HG02981 (cell line): ENCODE results near the gene DCLRE1B.

Experiments
- ATAC-seq: cut with Tn5 transposase; IDR thresholded peaks from one replicate; pipeline ENCODE4 v1.9.1; 2021; ENCODE audit warnings: mild to moderate bottlenecking, moderate library complexity; ENCODE audit not compliant: unreplicated experiment

DCLRE1B gene

GRCh38 chr1:113918243-113918642, 13.1 kb downstream of the DCLRE1B start:
- no peak for ATAC-seq

DNA sequence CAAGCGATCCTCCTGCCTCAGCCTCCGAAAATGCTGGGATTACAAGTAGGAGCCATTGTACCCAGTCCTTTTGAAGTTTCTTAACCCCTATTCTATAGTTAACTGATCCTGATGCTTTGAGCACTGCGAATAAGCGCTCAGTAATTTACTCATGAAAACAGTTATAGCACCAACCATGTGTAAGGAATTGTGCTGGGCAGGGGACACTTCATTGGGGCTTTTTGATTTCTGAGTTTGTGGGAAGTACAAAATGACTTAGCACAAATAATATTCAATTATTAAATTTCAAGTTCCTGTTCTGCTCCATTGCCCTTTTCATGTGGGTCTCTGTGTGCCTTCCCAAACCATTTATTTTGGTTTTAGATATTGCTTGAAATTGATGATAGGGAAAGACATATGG, 17.8 kb downstream of the DCLRE1B start:
- no peak for ATAC-seq

DNA sequence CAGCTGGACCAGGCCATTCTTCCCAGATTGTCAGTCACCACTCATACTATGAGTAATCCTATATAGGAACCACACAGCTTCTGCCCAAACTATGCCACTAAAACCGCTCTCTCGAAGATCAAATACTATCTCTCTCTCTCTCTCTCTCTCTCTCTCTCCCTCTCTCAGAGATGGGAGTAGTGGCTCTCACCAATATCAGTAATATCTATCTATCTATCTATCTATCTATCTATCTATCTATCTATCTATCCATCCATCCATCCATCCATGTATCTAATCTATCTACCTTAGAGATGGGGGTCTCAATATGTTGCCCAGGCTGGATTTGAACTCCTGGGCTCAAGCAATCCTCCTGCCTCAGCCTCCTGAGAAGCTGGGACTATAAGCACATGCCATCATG, 19.3 kb downstream of the DCLRE1B start:
- no peak for ATAC-seq

- peak; percentile 21 for ATAC-seq
Measured at GRCh38 chr1:113928187-113928930, 23.2 kb downstream of the DCLRE1B start.

DNA sequence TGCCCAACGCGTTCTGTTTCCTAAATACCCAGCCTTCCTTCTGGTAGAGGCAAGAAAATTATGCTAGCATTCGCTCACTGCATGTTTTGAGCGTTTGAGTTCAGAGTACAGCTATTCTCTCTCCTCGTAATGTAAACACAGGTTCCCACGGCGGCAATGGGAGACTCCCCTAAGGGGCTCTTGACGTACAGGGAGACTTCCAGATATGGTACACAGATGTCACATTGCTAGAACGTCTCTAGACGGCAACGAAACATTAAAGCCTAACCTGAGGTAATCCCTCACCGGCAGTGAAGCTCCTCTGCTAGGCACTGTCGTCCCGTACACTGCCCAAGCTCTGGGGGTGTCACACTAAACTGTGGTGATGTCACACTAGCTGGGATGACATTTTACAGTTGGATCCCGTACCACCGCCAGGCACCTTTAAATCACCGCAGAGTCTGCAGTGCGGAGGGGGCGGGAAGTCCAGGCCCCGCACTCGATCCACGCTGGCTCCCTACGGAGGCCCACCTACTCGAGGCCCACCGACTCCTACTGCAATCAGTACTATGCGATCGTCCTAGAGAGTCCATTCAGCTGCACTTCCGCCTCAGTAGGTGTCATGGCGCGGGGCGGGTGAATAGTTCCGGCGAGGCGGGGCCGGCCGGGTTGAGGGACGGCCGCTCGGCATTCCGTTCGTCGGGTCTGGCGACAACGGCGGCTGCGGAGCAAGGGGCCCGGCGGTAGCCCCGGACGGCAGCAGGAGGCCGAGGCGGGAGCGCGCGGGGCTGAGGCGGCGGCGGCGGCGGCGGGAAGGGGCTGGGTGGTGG, 24.0 kb downstream of the DCLRE1B start, which contains the start of gene HIPK1:
Gene HIPK1, plus strand, starts transcription at position 384 of the 809 bp plus-strand sequence.
- peak; percentile 45 for ATAC-seq

- ATAC-seq: peak; percentile 27
Measured at GRCh38 chr1:113929750-113930498, 24.8 kb downstream of the DCLRE1B start.

DNA sequence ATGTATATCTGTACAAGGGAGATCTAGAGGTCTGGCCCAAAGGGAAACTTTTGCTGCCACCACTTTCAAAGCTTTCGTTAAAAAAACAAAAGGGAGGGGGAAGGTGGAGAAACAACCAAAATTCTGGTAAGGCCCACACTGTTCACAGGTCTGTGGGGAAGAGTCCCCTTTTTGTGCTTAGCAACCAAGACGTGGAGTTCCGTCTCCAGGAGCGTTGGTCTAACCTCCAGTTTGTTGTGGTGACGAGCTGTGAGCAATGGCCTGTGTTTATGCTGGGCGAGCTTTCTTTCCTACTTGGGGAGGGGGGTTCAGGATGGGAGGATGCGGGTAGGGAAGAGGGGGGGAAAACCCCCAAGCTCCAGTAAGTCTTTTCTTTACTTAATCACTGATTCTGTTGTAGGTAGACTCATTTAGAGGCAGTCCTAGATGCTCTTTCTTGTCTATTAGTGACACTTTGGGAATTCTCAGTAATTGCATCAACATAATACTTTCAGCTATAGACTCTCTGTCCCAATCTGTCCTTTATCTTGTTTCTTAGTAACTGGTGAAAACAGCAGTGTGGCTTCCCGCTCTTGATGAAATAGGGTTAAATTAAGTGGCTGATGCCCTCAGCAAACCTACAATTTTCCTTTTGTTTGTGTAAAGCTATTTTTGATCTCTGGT, 25.5 kb downstream of the DCLRE1B start:
- peak; percentile 31 for ATAC-seq

DNA sequence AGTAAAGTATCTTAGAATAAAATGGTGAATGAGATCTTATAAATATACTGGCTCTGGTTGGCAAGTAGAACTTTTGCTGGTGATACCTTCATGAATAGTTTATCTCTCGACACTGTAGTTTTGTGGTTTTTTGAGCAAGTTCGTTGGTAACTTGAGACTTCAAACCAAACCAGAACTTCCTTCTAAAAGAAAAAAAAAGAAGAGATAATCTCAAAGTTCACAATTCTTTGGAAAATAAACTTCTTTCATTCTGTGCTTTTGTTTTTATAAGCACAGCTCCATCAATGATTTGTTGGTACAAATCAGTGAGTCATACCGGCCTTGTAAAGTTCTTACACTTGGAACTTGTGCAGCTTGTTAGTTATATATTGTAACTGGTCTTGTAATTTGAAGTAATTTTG, 26.3 kb downstream of the DCLRE1B start:
- no peak for ATAC-seq

DNA sequence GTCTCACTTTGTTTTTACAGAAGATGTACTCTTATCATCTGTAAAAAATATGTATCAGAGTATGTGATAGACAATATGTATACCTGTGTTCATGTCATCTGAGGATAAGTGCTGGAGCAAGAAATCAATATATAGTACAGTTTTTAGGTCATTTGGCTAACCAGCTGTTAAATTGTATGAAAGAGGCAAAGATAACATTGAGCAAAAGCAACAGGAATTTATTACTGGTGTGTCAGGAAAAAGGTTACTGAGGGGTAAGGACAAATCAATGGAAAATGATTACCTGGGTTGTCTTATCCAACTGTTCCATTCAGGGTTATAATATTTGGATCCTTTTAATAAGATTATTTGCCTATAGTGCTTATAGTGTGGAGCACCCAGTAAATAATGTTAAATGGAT, 28.9 kb downstream of the DCLRE1B start:
- no peak for ATAC-seq

DNA sequence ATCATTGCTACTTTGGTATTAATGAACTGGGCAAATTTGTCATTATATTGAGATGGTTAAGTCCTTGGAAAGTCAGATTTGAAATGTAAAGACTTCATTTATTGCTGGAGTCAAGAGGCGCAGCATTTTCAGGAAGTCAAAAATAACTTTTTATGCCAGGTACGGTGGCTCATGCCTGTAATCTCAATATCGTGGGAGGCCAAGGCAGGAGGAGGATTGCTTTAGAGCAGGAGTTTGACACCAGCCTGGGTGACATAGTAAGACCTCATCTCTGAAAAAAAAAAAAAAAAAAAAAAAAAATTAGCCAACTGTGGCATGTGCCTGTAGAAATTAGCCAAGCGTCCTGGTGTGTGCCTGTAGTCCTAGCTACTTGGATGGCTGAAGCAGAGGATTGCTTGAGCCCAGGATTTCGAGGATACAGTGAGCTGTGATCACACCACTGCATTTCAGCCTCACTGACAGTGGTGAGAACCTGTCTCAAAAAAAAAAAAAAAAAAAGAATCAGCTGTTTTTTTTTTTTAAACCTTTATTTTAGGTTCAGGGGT, 29.5 kb downstream of the DCLRE1B start:
- ATAC-seq: no peak

DNA sequence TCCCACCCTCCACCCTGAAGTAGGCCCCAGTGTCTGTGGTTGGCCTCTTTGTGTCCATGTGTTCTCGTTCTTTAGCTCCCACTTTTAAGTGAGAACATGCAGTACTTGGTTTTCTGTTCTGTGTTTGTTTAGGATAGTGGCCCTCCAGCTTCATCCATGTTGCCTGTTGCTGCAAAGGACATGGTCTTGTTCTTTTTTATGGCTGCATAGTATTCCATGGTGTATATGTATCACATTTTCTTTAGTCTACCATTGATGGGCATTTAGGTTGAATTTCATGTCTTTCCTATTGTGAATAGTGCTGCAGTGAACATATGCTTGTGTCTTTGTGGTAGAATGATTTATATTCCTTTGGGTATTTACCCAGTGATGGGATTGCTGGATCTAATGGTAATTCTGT, 30.1 kb downstream of the DCLRE1B start:
- no peak for ATAC-seq

DNA sequence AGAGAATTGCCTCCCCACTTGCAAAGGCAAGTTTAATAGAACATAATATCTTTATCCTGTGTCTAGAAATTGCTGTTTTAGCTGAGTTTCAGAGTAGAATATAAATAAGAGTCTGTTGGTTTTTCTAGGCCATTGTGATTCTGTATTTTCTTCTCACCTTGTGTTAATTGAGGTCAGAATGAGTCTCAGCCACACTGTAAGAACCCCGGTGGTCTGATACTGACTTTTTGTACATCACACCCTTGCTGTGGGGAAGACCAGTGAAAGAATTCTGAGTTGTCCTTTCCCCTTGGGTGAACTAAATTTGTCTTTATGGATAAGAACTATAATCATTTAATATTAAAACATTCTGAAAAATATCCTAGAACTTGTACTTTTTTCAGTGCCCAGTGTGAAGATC, 30.8 kb downstream of the DCLRE1B start:
- ATAC-seq: no peak

GRCh38 chr1:113937146-113937545, 32.0 kb downstream of the DCLRE1B start:
- no peak for ATAC-seq

GRCh38 chr1:113938192-113938591, 33.1 kb downstream of the DCLRE1B start:
- ATAC-seq: no peak

GRCh38 chr1:113940365-113941244, 35.5 kb downstream of the DCLRE1B start:
- peak; percentile 52 for ATAC-seq

DNA sequence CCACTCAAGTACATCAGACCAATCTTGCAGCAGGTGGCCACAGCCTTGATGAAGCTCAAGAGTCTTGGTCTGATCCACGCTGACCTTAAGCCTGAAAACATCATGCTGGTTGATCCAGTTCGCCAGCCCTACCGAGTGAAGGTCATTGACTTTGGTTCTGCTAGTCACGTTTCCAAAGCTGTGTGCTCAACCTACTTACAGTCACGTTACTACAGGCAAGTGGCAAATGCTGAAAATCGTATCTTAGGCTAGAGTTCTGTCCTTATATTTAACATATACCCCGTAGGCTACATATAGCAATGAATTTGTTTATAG, 36.1 kb downstream of the DCLRE1B start:
- peak; percentile 5 for ATAC-seq

DNA sequence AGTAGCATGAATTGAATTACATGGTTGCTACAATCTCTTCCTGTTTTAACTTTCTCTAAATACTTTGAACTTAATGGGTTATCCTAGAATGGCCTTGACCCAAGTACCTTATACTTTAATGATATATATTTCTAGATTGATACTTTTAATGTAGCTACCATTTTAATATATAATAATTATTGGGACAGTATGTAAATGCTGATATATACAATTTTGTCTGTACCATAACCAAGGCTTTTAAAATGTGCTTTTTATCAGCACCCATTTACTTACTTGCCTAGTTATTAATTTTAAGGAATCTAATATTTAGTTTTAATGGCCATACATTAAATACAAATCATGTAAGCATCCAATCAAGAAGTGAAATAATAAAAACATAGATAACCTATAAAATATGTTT, 37.4 kb downstream of the DCLRE1B start:
- ATAC-seq: no peak

DNA sequence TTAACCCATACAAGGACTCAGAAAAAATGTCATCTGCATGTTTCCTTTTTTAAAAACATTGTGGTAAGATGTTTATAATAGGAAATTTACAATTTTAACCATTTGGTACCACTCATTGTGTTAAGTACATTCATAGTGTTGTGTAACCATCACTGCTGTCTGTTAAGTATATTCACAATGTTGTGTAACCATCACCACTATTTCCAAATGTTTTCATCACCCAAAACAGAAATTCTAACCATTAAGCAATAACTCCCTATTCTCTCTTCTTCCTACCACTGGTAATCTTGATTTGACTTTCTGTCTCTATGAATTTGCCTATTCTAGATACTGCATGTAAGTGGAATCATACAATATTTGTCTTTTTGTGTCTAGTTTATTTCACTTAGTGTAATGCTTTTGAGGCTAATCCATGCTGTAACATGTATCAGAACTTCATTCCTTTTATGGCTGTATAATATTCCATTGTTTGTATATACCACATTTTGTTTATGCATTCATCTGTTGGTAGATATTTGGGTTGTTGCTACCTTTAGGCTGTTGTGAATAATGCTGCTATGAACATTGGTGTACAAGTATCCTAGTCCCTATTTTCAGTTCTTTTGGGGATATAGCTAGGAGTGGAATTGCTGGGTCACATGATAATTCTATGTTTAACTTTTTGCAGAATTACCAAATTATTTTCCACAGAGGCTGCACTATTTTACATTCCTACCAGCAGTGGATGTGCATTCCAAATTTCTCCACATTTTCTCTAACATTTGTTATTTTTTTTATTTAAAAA, 38.1 kb downstream of the DCLRE1B start:
- ATAC-seq: no peak

DNA sequence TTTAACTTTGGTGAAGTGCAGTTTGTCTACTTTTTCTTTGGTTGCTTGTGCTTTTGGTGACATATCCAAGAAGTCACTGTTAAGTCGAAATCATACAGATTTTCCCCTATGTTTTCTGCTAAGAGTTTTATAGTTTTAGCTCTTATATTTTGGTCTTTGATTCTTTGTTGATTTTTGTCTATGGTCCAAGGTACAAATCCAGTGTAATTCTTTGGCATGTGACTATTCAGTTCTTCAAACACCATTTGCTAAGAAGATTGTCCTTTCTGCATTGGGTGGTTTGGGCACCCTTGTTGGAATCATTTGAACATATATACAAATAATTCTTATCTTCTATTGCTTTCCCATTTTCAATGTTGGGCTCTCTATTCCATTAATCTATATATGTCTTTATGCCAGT, 40.2 kb downstream of the DCLRE1B start:
- ATAC-seq: no peak
